ENCODE results near the gene GSTM3.

- TF ChIP-seq, protein P1, sequence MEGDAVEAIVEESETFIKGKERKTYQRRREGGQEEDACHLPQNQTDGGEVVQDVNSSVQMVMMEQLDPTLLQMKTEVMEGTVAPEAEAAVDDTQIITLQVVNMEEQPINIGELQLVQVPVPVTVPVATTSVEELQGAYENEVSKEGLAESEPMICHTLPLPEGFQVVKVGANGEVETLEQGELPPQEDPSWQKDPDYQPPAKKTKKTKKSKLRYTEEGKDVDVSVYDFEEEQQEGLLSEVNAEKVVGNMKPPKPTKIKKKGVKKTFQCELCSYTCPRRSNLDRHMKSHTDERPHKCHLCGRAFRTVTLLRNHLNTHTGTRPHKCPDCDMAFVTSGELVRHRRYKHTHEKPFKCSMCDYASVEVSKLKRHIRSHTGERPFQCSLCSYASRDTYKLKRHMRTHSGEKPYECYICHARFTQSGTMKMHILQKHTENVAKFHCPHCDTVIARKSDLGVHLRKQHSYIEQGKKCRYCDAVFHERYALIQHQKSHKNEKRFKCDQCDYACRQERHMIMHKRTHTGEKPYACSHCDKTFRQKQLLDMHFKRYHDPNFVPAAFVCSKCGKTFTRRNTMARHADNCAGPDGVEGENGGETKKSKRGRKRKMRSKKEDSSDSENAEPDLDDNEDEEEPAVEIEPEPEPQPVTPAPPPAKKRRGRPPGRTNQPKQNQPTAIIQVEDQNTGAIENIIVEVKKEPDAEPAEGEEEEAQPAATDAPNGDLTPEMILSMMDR (IDR thresholded peaks at IDR 0.05; ENCODE audit: insufficient read depth, low read length, poor library complexity, severe bottlenecking), result no peak
- TF ChIP-seq EZH2phosphoT487 (conservative IDR thresholded peaks at IDR 0.05; ENCODE audit: low read length), result no peak
Measured at GRCh38 chr1:109757936-109758786, 17.3 kb upstream of the GSTM3 start.

Data from SU-DHL-6 (cell line).